GM20431 (cell line): Measurements from ENCODE around the gene ASCC2.
"Not testable (repeated sequence)": the region's sequence is repeated elsewhere in the genome, so short reads cannot be mapped to it uniquely, and the experiment has no call there.

Experiments used
- in situ Hi-C: fragments of 300-500 bp; cut with MseI, MboI; formaldehyde crosslinking; loops from one replicate; pipeline ENCODE4 v1.15.0; 2020; ENCODE audit warnings: low sequenced_read_pairs; ENCODE audit not compliant: unreplicated experiment

The ASCC2 gene

GRCh38 chr22:29837741-29838598 lies at the start of gene ASCC2:
TSS of gene ASCC2 (minus strand) at chr22:29838274. CDS start at chr22:29832325, 5,949 bp downstream.
- in situ Hi-C loops: no loop called here

GRCh38 chr22:29887358-29887757 lies 49.3 kb upstream of the ASCC2 start:
- in situ Hi-C loops: no loop called here

DNA sequence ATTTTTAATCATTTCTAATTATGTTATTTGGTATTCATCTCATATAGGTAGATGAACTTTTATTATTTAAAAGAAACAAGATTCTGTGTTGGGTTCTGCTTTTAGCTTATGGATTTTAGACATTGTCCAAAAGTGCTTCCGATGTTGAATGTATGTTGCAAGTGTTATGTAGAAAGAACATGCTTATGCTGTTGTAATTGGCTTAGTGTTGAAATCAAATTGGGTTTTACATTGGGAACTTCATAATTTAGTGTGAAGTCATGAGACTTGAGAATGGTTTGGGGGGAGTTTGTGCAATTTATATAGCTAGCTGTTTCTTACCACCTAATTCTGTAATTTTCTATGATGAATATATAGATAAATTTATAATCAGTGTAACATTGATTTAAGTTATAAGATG lies 48.5 kb upstream of the ASCC2 start:
- in situ Hi-C loops: no loop called here

GRCh38 chr22:29885610-29886009 lies 47.5 kb upstream of the ASCC2 start:
- in situ Hi-C loops: no loop called here

DNA sequence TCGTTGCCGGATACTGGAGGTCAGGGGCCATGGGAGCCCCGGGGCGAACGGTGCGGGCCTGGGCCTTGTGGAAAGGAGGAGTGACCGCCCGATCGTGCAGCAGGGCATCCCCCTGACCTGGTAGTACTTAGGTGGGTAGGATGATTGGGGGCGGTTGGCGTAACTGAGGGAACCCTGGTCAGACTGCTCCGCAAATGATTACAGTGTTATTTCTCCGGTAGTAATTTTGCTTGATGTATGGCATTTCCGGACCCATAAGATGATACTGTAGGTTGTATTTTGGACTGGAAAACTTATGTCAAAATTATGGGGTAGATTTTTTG lies 45.7 kb upstream of the ASCC2 start:
- in situ Hi-C loops: no loop called here

GRCh38 chr22:29883045-29883774 lies 45.1 kb upstream of the ASCC2 start, which contains the start of gene MTMR3:
TSS of gene MTMR3 (plus strand) at chr22:29883174. CDS start at chr22:29971060, 87,886 bp downstream.
- in situ Hi-C loops: no loop called here

GRCh38 chr22:29882716-29883044 lies 44.6 kb upstream of the ASCC2 start:
- in situ Hi-C loops: no loop called here

DNA sequence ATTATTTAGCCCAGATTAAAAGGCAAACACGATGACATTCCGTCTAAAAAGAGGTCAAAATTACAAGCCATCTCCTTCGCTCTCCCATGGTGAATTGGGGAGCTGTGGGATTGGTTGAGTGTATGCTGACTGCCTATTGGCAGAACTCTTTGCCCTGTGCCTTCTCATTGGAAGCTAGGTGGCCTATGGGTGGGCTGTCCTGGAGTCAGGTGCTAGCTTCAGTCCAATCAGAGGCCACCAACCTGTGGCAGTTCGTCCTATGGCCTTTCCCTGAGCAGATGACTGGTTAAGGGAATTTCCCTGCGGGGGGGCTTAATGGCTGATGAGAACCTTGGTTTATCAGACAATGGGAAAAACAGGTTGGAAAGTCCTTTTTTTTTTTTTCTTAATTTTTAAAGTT lies 41.7 kb upstream of the ASCC2 start:
- in situ Hi-C loops: no loop called here

- in situ Hi-C loops: no loop called here
Observed at GRCh38 chr22:29877620-29878019, 39.5 kb upstream of the ASCC2 start.

DNA sequence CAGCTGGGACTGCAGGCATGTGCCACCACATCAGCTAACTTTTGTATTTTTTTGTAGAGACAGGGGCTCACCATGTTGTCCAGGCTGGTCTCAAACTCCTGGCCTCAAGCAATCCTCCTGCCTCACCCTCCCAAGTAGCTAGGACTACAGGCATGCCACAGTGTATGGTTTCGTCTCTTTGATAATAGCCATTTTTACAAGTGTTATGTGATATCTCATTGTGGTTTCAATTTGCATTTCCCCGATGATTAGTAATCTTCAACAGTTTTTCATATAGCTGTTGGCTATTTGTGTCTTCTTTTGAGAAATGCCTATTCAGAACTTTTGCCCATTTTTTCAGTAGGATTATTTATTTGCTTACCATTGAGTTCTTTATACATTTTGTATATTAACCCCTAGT lies 35.9 kb upstream of the ASCC2 start:
- in situ Hi-C loops: no loop called here

DNA sequence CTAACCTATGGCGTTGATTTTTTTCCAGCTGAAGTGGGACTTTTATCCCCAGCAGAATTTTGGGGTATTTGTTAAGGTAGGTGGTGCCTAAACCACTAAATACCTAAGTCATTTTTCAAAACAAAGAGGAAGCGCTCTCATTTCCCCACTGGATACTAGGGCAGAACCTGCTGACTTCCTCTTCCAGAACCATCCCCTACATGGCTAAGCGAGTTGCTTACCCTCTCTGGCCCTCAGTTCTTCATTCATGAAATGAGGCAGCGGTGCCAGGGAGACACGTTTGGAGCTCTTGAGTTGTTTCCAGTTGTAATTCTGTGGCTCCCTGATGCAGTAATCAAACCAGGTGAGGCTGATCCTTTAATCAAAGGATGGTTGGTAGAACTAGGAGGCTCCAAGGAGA lies 34.9 kb upstream of the ASCC2 start:
- in situ Hi-C loops: no loop called here

DNA sequence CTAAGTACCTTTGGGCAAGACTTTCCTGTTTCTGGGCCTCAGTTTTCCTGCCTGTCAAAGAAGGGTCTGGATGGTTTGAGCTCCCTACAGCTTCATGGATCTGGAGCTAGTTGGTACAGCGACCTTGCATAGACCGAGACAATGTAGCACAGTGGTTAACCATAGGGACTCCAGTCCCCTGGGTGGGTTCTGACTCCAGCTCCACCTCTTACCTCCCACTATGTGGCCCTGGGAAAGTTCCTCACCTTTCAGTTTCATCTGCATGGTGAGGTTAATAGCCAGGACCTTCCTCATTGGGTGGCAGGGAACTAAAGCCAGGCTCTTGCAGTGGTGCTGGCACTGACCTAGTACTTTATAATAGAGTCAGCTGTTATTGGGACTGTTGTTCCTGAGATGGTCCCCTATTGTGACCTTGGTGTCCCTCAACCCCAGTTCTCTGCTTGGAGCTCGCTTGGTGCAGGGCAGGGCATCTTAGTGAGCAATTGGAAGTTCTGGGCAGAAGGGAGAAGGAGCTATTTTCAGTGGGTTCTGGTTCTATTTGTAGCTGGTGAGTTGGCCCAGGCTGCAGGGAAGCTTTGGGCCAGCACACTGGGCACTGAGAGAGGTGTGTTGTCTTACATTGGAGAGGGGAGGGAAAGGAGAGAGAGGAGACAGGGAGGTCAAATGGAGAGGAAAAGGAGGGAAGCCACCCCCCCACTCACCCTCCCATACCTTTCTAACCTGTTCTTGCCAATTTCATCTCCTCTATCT lies 34.2 kb upstream of the ASCC2 start:
- in situ Hi-C loops: no loop called here

GRCh38 chr22:29871684-29872083 lies 33.6 kb upstream of the ASCC2 start:
- in situ Hi-C loops: no loop called here

GRCh38 chr22:29870574-29870973 lies 32.5 kb upstream of the ASCC2 start:
- in situ Hi-C loops: no loop called here

- in situ Hi-C loops: no loop called here
Observed at GRCh38 chr22:29867851-29868250, 29.8 kb upstream of the ASCC2 start.

DNA sequence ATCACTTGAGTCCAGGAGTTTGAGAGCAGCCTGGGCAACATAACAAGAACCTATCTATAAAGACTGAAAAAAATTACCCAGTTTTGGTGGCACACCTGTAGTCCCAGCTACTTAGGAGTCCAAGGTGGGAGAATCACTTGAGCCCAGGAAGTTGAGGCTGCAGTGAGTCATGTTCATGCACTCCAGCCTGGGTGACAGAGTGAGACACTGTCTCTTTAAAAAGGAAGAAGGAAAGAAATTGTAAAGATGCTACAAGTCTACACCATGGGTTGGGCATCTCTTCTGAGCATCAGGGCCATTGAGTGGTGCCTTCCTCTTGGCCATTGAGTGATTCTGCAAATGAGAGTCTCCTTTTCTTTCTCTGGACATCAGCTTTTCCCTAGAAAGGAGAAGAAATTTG lies 29.2 kb upstream of the ASCC2 start:
- in situ Hi-C loops: no loop called here

GRCh38 chr22:29865572-29865971 lies 27.5 kb upstream of the ASCC2 start:
- in situ Hi-C loops: not testable (repeated sequence)

- in situ Hi-C loops: no loop called here
Observed at GRCh38 chr22:29861672-29862297, 23.7 kb upstream of the ASCC2 start.

DNA sequence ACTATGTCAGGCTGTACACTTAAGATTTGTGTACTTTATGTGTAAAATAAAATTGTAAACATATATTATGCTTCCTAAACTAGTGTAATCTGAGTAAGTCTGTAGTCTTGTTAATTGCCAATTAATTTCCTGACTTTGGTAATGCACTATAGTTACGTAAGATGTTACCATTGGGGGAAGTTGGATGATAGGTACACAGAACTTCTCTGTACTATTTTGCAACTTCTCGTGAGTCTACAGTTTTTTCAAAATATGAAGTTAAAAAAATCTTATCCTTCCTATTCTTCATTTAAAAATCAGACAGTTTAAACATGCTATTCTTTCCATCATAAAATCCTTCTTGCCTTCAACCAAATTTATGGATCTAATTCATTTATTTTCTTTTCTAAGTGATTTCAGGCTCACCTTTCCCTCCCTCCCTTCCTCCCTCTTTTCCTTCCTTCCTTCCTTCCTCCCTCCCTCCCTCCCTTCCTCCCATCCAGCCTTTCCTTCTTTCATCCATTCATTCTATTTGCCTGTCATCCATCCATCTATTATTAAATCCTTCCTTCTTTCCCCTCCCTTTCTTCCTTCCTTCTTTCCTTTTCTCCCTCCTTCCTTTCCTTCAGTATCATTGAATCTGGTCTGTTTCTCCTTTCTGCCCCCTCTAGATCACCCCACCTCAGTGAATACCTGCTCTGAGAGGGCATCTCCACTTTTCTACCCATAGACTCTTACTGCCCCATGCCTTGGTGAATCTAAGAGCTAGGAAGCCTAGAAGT lies 22.1 kb upstream of the ASCC2 start:
- in situ Hi-C loops: no loop called here

DNA sequence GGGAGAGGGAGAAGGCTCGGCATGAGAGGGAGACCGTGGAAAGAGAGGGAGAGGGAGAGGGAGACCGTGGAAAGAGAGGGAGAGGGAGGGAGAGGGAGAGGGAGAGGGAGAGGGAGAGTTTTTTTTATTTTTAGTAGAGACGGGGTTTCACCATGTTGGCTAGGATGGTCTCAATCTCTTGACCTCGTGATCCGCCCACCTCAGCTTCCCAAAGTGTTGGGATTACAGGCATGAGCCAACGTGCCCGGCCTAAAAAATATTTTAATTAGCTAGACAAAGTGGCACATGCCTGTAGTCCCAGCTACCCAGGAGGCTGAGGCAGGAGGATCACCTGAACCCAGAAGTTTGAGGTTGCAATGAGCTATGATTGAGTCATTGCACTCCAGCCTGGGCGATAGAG lies 21.0 kb upstream of the ASCC2 start:
- in situ Hi-C loops: not testable (repeated sequence)
